Caco-2 (cell line): ENCODE measurements around the gene MAGI1. TPM values are rescaled to one million over a fixed set of nuclear protein-coding genes. Genes with fewer than 3 reads are reported as not detected.

Experiments used
- BruUV-seq: library from RNA; stranded (reverse); fragments of 400-500 nt; replicated peaks from 2 replicates; lab custom pipeline; 2021; lab: Mats Ljungman, UMichigan
- CTCF ChIA-PET: fragments of 300-600 bp; sonication (Branson Sonifier 250); formaldehyde crosslinking; loops from one replicate; lab custom pipeline; 2022; ENCODE audit warnings: antibody characterized with exemption; lab: Charles Lee
- POLR2A ChIA-PET: fragments of 300-600 bp; sonication (Branson Sonifier 250); formaldehyde crosslinking; loops from one replicate; lab custom pipeline; 2022; ENCODE audit warnings: antibody characterized with exemption; lab: Charles Lee
- DNase-seq, 2 experiments: peaks; one replicate each; pipeline versions ENCODE4 v3.0.0 to v3.0.0-alpha.2; 2020 to 2022
- H3K27me3 ChIP-seq: replicated peaks from 2 replicates; pipeline ENCODE4 v1.6.0; 2011; ENCODE audit warnings: low read length; ENCODE audit not compliant: control insufficient read depth, insufficient read depth
- H3K36me3 ChIP-seq: 2 replicates; pipeline ENCODE4 v1.5.1; 2011; ENCODE audit warnings: low read length; ENCODE audit not compliant: control insufficient read depth, insufficient read depth
- H3K4me1 ChIP-seq: fragments of 250-450 bp; sonication (Bioruptor Pico); 2 replicates; pipeline ENCODE4 v1.5.1; 2020; ENCODE audit warnings: mild to moderate bottlenecking
- H3K4me3 ChIP-seq: 2 replicates; pipeline ENCODE4 v1.5.1; 2011; ENCODE audit warnings: low read depth, mild to moderate bottlenecking, control low read depth, low read length
- H3K9me3 ChIP-seq: fragments of 250-450 bp; sonication (Bioruptor Pico); 2 replicates; pipeline ENCODE4 v1.5.1; 2020; ENCODE audit warnings: mild to moderate bottlenecking, moderate library complexity
- H3K27ac Mint-ChIP-seq: one replicate; pipeline ENCODE4 v1.8.0; 2022; ENCODE audit warnings: mixed read lengths; ENCODE audit not compliant: unreplicated experiment
- H3K27me3 Mint-ChIP-seq: one replicate; pipeline ENCODE4 v1.8.0; 2022; ENCODE audit warnings: mixed read lengths; ENCODE audit not compliant: insufficient read depth, unreplicated experiment
- H3K36me3 Mint-ChIP-seq: one replicate; pipeline ENCODE4 v1.8.0; 2022; ENCODE audit warnings: mild to moderate bottlenecking, mixed read lengths; ENCODE audit not compliant: insufficient read depth, unreplicated experiment
- H3K4me1 Mint-ChIP-seq: one replicate; pipeline ENCODE4 v1.8.0; 2022; ENCODE audit warnings: low read depth, mixed read lengths; ENCODE audit not compliant: unreplicated experiment
- H3K4me3 Mint-ChIP-seq: one replicate; pipeline ENCODE4 v1.8.0; 2022; ENCODE audit warnings: mild to moderate bottlenecking, moderate library complexity, mixed read lengths; ENCODE audit not compliant: unreplicated experiment
- H3K9me3 Mint-ChIP-seq: one replicate; pipeline ENCODE4 v1.8.0; 2022; ENCODE audit warnings: mixed read lengths; ENCODE audit not compliant: unreplicated experiment
- intact Hi-C: fragments of 100-400 bp; cut with micrococcal nuclease; formaldehyde crosslinking; loops from one replicate; pipeline ENCODE4 v1.10.0; 2022; ENCODE audit not compliant: unreplicated experiment
- total RNA-seq: library from RNA; stranded (reverse); gene quantifications from 2 replicates; pipeline ENCODE4 v1.2.3, GENCODE V29; 2022
- TF ChIP-seq, protein P1 (sequence below), 2 experiments: fragments of 200-600 bp in 1 of 2; IDR thresholded peaks; 1 replicate in 1 of 2; 2 replicates in 1 of 2; pipeline versions ENCODE4 v1.5.1 to v1.8.0; 2011 to 2022; ENCODE audit warnings: antibody characterized with exemption in 1 of 2, control low read depth in 1 of 2, inconsistent platforms in 1 of 2, low read depth in 1 of 2, low read length in 1 of 2, mild to moderate bottlenecking in 1 of 2, moderate library complexity in 1 of 2; ENCODE audit not compliant: insufficient read depth in 1 of 2, severe bottlenecking in 1 of 2, unreplicated experiment in 1 of 2

The MAGI1 gene
- total RNA-seq, 1 experiment from 2014 or later: 64.9 TPM

DNA sequence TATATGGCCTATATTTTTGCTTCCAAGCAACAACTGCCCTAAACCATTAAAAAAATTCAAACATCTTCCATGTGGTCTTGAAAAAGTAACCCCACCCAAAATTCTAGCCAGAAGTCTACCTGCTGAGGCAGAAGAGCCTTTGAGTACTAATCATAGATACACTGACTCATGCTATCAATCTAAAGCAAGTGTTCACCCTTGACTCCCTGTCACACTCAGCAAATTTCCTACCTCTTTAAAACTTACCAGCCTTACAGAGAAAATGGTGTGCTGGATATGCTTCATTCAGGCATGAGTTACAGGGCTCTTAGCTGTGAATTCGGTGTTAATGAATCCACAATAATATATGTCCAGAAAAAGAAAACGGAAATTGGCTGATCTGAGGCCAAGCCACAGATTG is 373.8 kb downstream of the MAGI1 start:
- Histone ChIP-seq H3K27me3 (no peaks in the 10 kb centered on the region), H3K9me3 (no peaks in the 10 kb centered on the region), H3K36me3 (no peaks in the 10 kb centered on the region; the same call in 1 of the 2 replicates), H3K4me1 (no peaks in the 10 kb centered on the region), H3K4me3 (no peak overlapping the region)
- TF ChIP-seq, protein P1, sequence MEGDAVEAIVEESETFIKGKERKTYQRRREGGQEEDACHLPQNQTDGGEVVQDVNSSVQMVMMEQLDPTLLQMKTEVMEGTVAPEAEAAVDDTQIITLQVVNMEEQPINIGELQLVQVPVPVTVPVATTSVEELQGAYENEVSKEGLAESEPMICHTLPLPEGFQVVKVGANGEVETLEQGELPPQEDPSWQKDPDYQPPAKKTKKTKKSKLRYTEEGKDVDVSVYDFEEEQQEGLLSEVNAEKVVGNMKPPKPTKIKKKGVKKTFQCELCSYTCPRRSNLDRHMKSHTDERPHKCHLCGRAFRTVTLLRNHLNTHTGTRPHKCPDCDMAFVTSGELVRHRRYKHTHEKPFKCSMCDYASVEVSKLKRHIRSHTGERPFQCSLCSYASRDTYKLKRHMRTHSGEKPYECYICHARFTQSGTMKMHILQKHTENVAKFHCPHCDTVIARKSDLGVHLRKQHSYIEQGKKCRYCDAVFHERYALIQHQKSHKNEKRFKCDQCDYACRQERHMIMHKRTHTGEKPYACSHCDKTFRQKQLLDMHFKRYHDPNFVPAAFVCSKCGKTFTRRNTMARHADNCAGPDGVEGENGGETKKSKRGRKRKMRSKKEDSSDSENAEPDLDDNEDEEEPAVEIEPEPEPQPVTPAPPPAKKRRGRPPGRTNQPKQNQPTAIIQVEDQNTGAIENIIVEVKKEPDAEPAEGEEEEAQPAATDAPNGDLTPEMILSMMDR (IDR thresholded peaks at IDR 0.05; ENCODE audit: insufficient read depth in 1 of 2, low read depth in 1 of 2, low read length in 1 of 2, severe bottlenecking in 1 of 2, unreplicated experiment in 1 of 2): no peak
- Mint-ChIP-seq H3K4me1 (no peaks in the 10 kb centered on the region), H3K27ac (no peak overlapping the region), H3K27me3 (no peaks in the 10 kb centered on the region), H3K9me3 (no peaks in the 10 kb centered on the region), H3K36me3 (no peaks in the 10 kb centered on the region), H3K4me3 (no peak overlapping the region)
- intact Hi-C loops: no loop called here
- ChIA-PET CTCF (no interaction called here), POLR2A (no interaction called here)
- no peak for DNase-seq
- no TSS peak for BruUV-seq

DNA sequence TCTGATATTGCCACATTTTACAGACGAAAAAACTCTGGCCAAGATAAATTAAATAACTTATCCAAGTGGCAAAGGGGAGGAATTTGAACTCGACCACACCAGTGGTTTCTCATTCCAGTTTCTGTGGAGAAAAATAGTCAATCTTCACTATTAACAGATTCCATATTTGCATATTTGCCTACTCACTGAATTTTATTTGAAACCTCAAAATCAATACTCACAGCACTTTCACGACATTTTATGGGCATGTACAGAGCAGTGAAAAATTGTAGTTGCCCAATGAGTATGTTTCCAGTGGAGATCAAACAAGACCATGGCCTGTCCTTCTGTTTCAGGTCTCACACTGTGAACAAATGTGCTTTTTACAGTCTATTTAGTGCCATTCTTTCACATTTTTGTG is 374.3 kb downstream of the MAGI1 start:
- H3K9me3 ChIP-seq: no peaks in the 10 kb centered on the region
- no peaks in the 10 kb centered on the region for H3K4me1 ChIP-seq
- BruUV-seq: no TSS peak
- TF ChIP-seq, protein P1 (IDR thresholded peaks at IDR 0.05; ENCODE audit: insufficient read depth in 1 of 2, low read depth in 1 of 2, low read length in 1 of 2, severe bottlenecking in 1 of 2, unreplicated experiment in 1 of 2): no peak
- H3K4me3 ChIP-seq: no peak overlapping the region
- Mint-ChIP-seq H3K27me3 (no peaks in the 10 kb centered on the region), H3K4me3 (no peak overlapping the region), H3K36me3 (no peaks in the 10 kb centered on the region), H3K9me3 (no peaks in the 10 kb centered on the region), H3K27ac (no peak overlapping the region), H3K4me1 (no peaks in the 10 kb centered on the region)
- no peak for DNase-seq
- no peaks in the 10 kb centered on the region for H3K27me3 ChIP-seq
- POLR2A ChIA-PET: no interaction called here
- no peaks in the 10 kb centered on the region; the same call in 1 of the 2 replicates for H3K36me3 ChIP-seq
- intact Hi-C loops: no loop called here
- CTCF ChIA-PET: no interaction called here

DNA sequence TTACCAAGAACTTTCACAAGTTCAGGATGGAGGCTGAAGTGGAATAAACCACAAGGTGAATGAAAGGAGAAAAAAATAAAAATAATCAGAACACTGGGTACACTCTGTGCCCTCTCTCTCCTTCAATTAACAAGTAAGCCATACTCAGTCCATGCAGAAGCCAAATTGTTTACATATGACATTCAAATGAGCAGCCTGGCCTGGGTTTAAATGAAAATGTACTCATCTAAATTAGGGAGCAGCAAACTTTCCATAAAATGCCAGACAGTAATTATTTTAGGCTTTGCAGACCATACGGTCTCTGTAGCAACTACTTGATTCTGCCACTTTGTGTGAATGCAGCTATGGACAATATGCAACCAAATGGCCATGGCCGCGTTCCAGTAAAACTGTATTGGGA is 376.6 kb downstream of the MAGI1 start:
- H3K4me1 Mint-ChIP-seq: no peaks in the 10 kb centered on the region
- BruUV-seq: no TSS peak
- no peak overlapping the region for H3K4me3 Mint-ChIP-seq
- H3K4me1 ChIP-seq: no peaks in the 10 kb centered on the region
- H3K9me3 Mint-ChIP-seq: no peaks in the 10 kb centered on the region
- DNase-seq: no peak
- H3K36me3 Mint-ChIP-seq: no peaks in the 10 kb centered on the region
- H3K27ac Mint-ChIP-seq: no peak overlapping the region
- ChIA-PET CTCF (no interaction called here), POLR2A (no interaction called here)
- no peaks in the 10 kb centered on the region; the same call in 1 of the 2 replicates for H3K36me3 ChIP-seq
- H3K27me3 Mint-ChIP-seq: no peaks in the 10 kb centered on the region
- intact Hi-C loops: no loop called here
- TF ChIP-seq, protein P1 (IDR thresholded peaks at IDR 0.05; ENCODE audit: insufficient read depth in 1 of 2, low read depth in 1 of 2, low read length in 1 of 2, severe bottlenecking in 1 of 2, unreplicated experiment in 1 of 2): no peak
- no peak overlapping the region for H3K4me3 ChIP-seq
- H3K9me3 ChIP-seq: no peaks in the 10 kb centered on the region
- H3K27me3 ChIP-seq: no peaks in the 10 kb centered on the region
